ENCODE results near the gene PHF2. TPM values are rescaled to one million over a fixed set of nuclear protein-coding genes. Genes with fewer than 3 reads are reported as not detected.
"Not testable (repeated sequence)": the region's sequence is repeated elsewhere in the genome, so short reads cannot be mapped to it uniquely, and the experiment has no call there.

Gene PHF2
- total RNA-seq, 1 experiment from 2014 or later = 7.2 TPM

GRCh38 chr9:93667006-93667405, 90.6 kb downstream of the PHF2 start:
- no peak for DNase-seq (ENCODE audit: low read depth)
- in situ Hi-C loops (cut with HindIII; ENCODE audit: low pct_unique_long_range_greater_than_20kb, low sequenced_read_pairs) = no loop called here

GRCh38 chr9:93667627-93668026, 91.2 kb downstream of the PHF2 start:
- in situ Hi-C loops (cut with HindIII; ENCODE audit: low pct_unique_long_range_greater_than_20kb, low sequenced_read_pairs) = no loop called here
- DNase-seq (ENCODE audit: low read depth) = no peak

GRCh38 chr9:93668261-93668871, 92.0 kb downstream of the PHF2 start:
- in situ Hi-C loops (cut with HindIII; ENCODE audit: low pct_unique_long_range_greater_than_20kb, low sequenced_read_pairs) = no loop called here
- DNase-seq (ENCODE audit: low read depth) = no peak

GRCh38 chr9:93669116-93669957, 93.0 kb downstream of the PHF2 start:
- in situ Hi-C loops (cut with HindIII; ENCODE audit: low pct_unique_long_range_greater_than_20kb, low sequenced_read_pairs) = no loop called here
- DNase-seq (ENCODE audit: low read depth) = no peak

- no peak for DNase-seq (ENCODE audit: low read depth)
- in situ Hi-C loops (cut with HindIII; ENCODE audit: low pct_unique_long_range_greater_than_20kb, low sequenced_read_pairs) = no loop called here
Observed at GRCh38 chr9:93669958-93670207, 93.5 kb downstream of the PHF2 start.

- DNase-seq (ENCODE audit: low read depth) = no peak
- in situ Hi-C loops (cut with HindIII; ENCODE audit: low pct_unique_long_range_greater_than_20kb, low sequenced_read_pairs) = no loop called here
Observed at GRCh38 chr9:93670208-93671019, 94.0 kb downstream of the PHF2 start.

GRCh38 chr9:93671020-93671338, 94.6 kb downstream of the PHF2 start:
- in situ Hi-C loops (cut with HindIII; ENCODE audit: low pct_unique_long_range_greater_than_20kb, low sequenced_read_pairs) = no loop called here
- DNase-seq (ENCODE audit: low read depth) = no peak

- in situ Hi-C loops (cut with HindIII; ENCODE audit: low pct_unique_long_range_greater_than_20kb, low sequenced_read_pairs); DNase-seq (ENCODE audit: low read depth): not testable (repeated sequence)
Observed at GRCh38 chr9:93672330-93673020, 96.1 kb downstream of the PHF2 start.

- no peak for DNase-seq (ENCODE audit: low read depth)
- in situ Hi-C loops (cut with HindIII; ENCODE audit: low pct_unique_long_range_greater_than_20kb, low sequenced_read_pairs) = no loop called here
Observed at GRCh38 chr9:93673021-93673838, 96.8 kb downstream of the PHF2 start.

- in situ Hi-C loops (cut with HindIII; ENCODE audit: low pct_unique_long_range_greater_than_20kb, low sequenced_read_pairs) = no loop called here
- no peak for DNase-seq (ENCODE audit: low read depth)
Observed at GRCh38 chr9:93673839-93674334, 97.5 kb downstream of the PHF2 start.

GRCh38 chr9:93674580-93675335, 98.4 kb downstream of the PHF2 start:
- no peak for DNase-seq (ENCODE audit: low read depth)
- in situ Hi-C loops (cut with HindIII; ENCODE audit: low pct_unique_long_range_greater_than_20kb, low sequenced_read_pairs) = no loop called here

GRCh38 chr9:93675336-93676150, 99.2 kb downstream of the PHF2 start:
- DNase-seq (ENCODE audit: low read depth) = no peak
- in situ Hi-C loops (cut with HindIII; ENCODE audit: low pct_unique_long_range_greater_than_20kb, low sequenced_read_pairs) = no loop called here

GRCh38 chr9:93676310-93677047, 100.1 kb downstream of the PHF2 start:
- no peak for DNase-seq (ENCODE audit: low read depth)
- in situ Hi-C loops (cut with HindIII; ENCODE audit: low pct_unique_long_range_greater_than_20kb, low sequenced_read_pairs) = no loop called here

- no peak for DNase-seq (ENCODE audit: low read depth)
- in situ Hi-C loops (cut with HindIII; ENCODE audit: low pct_unique_long_range_greater_than_20kb, low sequenced_read_pairs) = no loop called here
Observed at GRCh38 chr9:93677048-93677571, 100.7 kb downstream of the PHF2 start.

GRCh38 chr9:93677641-93678136, 101.3 kb downstream of the PHF2 start:
- no peak for DNase-seq (ENCODE audit: low read depth)
- in situ Hi-C loops (cut with HindIII; ENCODE audit: low pct_unique_long_range_greater_than_20kb, low sequenced_read_pairs) = no loop called here

All from Caki2 (cell line).